ACHN (cell line): ENCODE results near the gene PCNX2.
"Not testable (repeated sequence)": the region's sequence is repeated elsewhere in the genome, so short reads cannot be mapped to it uniquely, and the experiment has no call there.

Experiments
- DNase-seq: peaks from one replicate; pipeline ENCODE4 v3.0.0-alpha.2; 2015
- in situ Hi-C: cut with HindIII; loops from 2 replicates; pipeline ENCODE4 v1.10.0; 2017; ENCODE audit warnings: low sequenced_read_pairs, low pct_ligation_motif_present, low pct_unique_long_range_greater_than_20kb

PCNX2 gene

DNA sequence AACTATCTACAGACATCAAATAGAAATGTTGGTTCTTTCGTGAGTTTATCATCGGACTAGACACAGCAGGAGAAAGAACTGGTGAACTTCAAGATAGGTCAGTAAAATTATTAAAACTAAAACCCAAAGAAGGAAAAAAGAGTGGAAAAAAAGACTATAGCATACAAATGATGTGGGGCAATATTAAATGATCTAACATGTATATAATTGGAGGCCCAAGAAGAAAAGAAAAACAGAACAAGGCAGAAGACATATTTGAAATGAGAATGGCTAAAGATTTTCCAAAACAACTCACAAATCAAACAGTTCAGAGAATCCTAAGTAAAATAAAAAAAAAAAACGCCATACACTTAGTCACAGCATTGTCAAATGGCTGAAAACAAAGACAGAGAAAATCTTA is 101.8 kb downstream of the PCNX2 start:
- DNase-seq = no peak
- in situ Hi-C loops = no loop called here

DNA sequence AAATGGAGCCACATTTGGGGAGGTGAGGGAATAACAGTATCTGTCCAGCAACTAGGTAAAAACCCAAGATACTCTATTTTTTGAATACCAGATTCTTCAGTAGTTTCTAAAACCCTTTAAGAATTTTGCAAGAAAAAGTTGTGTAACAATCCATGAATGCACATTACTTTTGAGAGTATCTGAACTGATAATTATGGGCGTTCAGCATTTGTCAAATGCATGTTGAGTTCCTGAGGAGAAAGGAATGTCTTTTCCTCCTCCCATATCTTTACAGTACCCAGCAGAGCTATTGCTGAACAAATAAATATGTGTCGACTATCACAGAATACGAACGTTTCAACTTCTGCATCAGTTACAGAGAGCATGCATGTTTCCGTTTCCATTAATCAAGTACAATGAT is 104.5 kb downstream of the PCNX2 start:
- DNase-seq = no peak
- in situ Hi-C loops = no loop called here

DNA sequence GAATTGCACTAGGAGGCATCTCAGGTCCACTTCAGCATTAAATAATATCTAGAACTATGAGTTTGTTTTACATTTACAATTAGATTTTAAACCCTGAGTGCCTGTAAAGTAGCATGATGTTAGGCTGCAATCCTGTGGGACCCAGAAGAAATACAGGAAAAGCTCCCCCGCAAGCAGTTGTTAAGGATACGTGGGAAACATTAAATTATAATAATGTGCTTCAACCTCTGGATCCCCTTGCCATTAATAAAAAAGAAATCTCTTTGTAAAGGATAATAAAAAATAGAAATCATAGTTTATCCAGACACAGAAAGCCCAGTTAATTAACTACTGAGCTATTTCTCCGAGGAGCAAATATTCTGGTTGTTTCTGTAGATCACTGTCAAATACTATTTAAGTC is 106.0 kb downstream of the PCNX2 start:
- DNase-seq = no peak
- in situ Hi-C loops = no loop called here

DNA sequence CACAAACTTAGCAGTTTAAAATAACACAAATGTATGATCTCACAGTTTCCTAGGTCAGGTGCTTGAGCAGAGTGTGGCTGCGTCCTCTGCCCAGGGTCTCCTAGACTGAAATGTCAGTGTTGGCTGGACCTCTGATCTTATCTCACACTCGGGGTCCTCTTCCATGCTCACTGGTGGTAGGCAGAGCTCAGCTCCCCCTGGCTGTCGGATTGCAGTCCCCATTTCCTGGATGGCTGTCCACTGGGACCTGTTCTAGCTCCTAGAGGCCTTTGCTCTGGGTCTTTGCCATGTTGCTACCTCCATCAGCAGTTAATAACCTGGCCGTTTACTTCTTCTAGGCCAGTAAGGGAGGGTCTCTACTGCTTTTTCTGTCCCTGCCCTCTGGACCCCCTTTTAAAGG is 107.5 kb downstream of the PCNX2 start:
- in situ Hi-C loops = no loop called here

DNA sequence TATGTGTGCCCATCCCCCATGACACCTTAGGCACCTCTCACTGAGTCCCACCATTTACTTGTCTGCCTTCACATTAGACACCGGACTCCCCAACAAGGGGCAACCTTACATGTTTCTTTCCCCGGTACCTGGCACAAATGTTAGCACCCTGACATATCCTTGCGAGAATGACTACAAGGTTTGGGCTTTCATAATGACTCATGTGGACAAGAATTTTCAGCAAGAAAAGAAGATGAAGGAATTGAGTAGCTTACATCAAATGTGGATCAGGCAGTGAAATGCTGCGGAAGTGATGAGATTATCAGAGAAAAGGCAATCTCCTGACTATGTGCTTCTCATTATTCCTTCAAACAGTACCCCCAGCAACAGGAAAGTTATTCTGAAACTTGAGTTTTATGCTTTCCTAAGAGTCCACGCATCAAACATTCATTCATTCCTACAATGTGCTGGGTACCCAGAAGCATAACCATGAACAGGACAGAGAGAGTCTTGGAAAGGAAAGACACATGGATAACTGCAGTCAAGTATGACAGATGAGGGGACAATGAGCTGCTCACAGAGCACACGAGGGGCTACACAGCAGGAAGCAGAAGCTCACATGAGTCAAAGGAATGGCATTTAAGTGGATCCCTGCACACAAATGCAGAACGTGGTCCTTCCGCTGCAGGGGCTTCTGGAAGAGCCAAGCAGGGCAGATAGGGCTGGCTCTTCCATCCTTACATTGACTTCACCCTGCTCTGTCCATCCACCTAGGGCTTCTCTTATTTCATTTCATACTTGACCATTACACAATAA is 112.1 kb downstream of the PCNX2 start:
- in situ Hi-C loops = no loop called here
- peak; percentile 39 for DNase-seq

More for the DNA sequence above, 107.5 kb downstream of the PCNX2 start:
- DNase-seq = no peak

DNA sequence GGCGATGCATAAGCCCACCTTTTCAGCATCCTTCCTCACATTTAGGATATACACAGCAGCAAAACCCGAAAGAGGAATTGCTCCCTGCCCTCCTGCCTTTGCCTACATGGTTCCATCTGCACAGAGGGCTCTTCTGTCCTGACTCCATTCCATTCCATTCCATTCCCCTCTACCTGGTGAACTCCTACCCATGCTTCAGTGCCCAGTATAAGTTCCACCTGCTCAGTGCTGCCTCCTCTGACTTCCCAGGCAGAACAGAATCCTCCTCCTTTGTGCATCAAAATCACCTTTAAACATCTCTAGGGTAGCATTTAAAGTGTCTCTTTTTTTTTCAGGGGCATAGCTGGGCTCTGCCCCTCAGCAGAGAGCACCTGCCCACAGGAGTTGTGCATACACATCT is 112.9 kb downstream of the PCNX2 start:
- in situ Hi-C loops = no loop called here
- DNase-seq = no peak

DNA sequence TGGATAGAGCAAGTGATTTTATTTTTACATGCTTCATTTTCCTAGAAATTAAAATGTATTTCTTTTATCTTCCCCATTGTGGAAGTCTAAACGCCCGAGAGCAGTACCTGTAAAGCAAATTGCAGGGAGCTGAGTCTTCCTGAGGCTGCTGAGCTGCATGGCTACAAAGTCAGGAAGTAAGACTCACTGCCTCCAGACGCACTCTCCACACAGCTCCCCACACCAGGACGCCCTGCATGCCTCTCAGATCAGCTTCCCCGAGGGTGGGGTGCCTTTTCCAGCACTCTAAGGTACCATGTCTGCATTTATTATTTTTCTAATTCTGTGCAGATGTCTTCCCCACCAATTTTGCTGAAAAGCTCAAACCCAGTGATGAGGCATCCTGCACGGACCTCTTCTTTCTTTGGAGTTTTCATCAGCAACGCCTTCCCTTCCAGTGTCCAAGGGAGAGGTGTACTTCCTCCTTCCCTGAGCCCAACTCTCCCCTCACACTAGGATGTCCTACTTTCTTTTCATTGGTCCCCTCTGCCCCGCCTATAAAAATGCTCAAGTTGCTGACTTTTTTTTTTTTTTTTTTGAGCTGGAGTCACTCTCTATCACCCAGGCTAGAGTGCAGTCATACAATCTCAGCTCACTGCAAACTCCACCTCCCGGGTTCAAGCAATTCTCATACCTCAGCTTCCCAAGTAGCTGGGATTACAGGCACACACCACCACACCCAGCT is 114.7 kb downstream of the PCNX2 start:
- in situ Hi-C loops = no loop called here
- peak; percentile 8 for DNase-seq

DNA sequence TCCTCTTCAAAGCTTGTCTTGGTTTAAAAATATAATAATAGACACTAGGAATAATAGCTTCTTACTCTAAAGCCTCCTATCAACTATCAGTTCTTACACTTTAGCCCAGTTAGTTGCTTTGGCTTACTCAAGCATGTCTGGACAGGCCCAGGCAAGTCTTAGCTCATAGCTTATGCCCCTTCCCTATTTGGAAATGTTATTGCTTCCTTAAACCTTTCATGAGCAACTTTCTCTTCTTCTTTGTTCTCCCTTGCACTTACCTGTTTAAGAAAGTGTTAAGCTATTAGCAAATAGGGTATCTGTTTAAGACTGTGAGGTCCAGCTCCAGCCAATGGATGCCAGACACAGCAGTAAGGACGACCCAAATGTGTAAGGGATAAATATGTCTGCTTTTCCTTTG is 115.9 kb downstream of the PCNX2 start:
- in situ Hi-C loops = not testable (repeated sequence)
- peak; percentile 43 for DNase-seq

DNA sequence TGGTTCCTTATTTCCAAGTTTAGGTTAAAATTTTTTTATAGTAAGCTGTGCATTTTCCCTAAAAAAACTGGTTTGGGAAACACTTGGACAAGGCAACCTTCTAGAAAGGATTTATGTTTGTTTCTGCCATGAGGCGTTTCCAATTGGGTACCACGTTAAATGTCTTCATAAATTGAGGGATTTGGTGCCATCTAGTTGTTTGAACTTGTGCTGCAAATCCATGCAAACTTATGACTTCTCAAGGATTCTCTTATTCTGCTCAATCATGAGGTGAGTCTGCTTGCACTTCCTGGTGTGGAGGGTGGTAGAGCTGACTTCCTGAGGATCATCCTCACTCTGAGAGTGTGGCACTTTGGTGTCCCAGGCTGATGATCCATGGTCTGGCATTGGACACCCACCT is 123.3 kb downstream of the PCNX2 start:
- peak; percentile 20 for DNase-seq
- in situ Hi-C loops = no loop called here

DNA sequence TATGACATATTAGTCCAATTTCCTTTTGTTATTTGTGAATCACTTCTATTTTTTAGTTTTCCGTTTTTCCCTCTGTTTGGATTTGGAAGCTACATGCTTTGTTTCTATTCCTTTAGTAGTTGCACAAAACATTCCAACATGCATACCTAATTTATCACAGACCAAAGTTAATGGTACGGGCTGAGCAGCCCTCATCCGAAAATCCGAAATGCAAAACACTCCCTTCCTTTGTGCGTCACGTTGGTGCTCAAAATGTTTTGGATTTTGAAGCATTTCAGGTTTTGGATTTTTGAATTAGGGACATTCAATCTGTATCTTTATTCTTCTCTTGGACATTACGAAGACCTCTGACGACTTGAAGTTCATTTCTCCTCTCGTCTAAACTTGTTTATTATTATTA is 124.8 kb downstream of the PCNX2 start:
- in situ Hi-C loops = no loop called here
- no peak for DNase-seq

DNA sequence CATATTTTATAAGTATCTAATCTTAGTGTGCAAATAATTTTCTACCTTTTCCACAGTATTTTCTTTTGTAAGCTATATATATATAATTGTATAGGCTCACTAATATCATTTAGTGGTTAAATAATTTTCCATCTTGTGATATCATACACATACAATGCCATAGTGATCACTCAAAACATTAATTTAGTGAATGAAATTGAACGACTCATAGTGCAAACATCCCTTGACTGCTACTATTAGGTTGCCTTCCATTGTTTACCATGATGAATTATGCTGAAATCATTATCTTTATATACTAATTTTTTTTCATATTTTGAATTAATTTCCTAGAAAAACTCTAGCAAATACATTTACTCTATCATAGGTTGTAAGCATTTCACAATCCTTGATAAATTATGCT is 127.1 kb downstream of the PCNX2 start:
- DNase-seq = no peak
- in situ Hi-C loops = no loop called here

DNA sequence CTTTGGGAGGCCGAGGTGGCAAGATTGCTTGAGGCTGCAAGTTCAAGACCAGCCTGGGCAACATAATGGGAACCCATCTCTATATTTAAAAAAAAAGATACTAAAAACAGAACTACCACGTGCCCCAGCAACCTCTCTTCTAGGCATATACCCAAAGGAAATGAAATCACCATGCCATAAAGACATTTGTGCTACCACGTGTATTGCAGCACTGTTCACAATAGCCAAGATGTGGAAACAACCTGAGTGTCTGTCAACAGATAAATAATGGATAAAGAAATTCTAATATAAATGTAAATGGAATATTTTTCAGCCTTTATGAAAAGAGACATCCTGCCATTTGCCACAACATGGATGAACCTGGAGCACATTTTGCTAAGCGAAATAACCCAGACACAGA is 128.6 kb downstream of the PCNX2 start:
- in situ Hi-C loops = no loop called here
- DNase-seq = no peak

DNA sequence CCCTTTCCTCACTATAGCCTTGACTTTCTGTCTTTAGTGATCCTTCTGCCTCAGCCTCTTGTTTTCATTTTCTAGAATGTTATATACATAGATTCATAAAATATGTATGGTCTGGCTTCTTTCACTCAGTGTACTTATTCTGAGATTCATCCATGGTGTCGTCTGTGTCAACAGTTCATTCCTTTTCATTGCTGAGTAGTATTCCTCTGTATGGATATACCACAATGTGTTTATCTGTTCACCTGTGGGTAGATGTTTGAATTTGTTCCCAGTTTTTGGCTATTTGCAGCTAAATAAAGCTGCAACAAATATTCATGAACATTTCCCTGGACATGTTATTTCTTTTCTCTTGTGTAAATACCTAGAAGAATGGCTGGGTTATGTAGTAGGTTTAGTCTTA is 131.8 kb downstream of the PCNX2 start:
- no peak for DNase-seq
- in situ Hi-C loops = no loop called here

DNA sequence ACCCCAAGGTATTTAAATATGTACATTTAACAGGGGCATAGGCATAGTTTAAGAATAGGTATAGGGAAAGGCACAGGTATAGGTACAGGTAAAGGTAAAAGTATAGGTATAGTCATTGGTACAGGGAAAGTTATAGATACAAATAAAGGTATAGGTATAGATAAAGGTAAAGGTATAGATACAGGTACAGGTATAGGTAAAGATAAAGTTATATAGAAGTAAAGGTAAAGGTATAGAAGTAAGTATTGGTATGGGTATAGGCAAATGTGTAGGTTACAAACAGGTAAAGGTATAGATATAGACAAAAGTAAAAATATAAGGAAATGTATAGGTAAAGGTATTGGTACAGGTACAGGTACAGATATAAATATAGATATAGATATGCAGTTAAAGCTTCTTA is 137.2 kb downstream of the PCNX2 start:
- DNase-seq = no peak
- in situ Hi-C loops = no loop called here

DNA sequence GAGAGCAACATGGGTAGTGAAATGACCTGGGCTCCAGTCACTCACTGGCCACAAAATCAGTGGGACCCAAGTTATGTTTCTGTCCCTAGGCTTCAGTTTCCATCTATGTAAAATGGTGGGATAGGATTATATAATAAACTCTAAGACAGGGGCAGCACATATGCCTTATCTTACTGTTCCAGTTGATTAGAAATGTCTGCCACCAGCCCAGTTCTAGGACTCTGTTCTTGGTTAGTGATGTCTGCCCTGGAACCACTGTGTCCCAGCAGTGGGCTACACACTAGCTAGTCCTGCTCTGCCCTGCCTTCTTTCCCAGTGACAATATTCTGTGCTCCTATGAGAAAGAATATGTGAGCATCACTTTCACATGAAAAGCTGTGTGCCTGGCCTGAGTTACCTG is 138.3 kb downstream of the PCNX2 start:
- in situ Hi-C loops = no loop called here

DNA sequence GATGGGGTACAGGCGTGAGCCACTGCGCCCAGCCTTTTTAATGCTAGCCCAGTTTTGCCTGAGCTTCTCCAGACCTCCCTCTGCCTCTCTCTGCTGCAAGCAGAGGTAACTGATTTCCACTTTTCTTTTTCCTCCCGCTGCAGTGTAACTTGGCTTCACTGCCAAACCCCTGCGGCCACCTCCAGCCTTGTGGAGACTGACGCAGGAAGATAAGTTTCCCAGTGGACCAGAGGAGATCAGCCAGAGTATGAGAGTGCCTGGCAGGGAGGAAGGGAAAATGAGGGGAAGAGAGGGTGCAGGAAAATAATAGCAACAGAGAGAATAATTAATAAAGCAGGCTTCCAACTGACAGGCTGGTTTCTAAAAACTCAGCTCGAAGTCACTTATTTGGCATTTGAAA is 143.7 kb downstream of the PCNX2 start:
- DNase-seq = no peak
- in situ Hi-C loops = no loop called here

More for the DNA sequence above, 138.3 kb downstream of the PCNX2 start:
- DNase-seq = no peak

DNA sequence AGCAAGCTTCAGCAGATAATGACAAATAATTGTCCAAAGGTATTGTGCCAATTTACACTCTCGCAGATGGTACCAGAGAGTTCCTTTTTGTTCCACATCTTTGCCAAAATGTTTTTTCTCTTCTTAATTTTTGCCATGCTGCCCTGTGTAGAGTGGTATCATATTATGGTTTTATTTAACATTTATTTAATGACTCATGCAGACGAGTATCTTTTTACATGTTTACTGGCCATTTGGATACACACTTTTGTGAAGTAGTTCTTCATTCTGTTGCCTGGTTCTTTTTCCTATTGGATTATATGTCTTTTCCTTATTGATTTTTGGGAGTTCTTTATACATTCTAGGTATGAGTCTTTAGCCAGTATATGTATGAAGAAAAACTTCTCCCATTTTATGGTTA is 151.1 kb downstream of the PCNX2 start:
- in situ Hi-C loops = no loop called here
- no peak for DNase-seq

DNA sequence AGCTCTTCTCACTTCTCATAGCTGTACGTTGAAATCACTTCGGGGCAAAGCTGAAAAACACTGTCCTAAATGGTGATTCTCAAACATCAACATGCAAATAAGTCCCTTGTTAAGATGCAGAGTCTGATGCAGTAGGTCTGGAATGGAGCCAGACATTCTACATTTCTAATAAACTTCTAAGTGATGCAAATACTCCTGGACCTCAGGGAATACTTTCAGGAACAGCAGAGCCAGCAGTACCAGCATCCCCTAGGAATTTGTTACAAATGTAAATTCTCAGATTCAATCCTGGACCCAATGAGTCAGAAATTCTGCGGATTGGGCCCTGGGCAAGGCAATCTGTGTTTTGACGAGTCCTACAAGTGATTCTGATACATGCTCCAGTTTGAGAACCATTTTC is 152.3 kb downstream of the PCNX2 start:
- no peak for DNase-seq
- in situ Hi-C loops = no loop called here

DNA sequence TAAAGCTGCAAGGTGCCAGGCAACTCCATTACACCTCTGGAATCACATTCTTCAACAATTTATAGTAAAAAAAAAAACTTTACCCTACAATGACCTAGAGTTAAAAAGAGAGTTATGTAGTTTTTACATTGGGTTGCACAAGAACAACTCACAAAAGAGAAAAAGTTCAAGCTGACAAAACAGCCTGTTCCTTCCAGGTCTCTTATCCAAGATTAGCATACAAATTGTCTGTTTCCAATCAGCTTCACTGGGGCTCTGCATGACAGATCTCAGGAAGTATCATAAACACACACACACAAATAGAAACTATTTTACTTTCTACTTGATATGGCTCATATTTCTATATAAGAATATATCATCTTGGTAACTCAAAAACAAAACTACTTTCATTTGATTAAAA is 154.6 kb downstream of the PCNX2 start:
- in situ Hi-C loops = no loop called here
- no peak for DNase-seq

DNA sequence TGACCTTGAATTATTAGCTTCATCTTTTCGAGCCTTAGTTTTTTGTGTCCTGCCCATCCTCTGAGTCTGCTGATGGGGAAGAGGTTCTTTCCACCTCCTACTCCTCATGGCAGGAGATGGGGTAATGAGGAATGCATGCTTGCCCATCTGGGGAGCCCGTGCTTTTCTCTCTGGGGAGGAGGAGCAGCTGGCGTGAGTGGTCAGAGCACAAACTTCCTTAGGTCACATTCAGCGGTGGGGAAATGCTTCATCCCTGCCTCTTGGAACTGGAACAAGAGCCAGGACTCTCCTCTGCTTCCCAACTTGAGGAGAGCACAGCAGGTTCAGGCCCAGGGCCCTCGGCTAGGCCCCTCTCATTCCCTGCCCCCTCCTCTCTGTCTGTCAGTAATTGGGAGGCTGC is 155.0 kb downstream of the PCNX2 start:
- in situ Hi-C loops = no loop called here
- DNase-seq = no peak
